NCI-H128 (cell line): ENCODE results near the gene NIT1.
A peak's percentile ranks its signal among the peaks of the same experiment; 100 is the strongest.

Experiments used
- DNase-seq: peaks from one replicate; lab custom pipeline; 2025; ENCODE audit not compliant: unreplicated experiment; lab: John Stamatoyannopoulos, UW

The NIT1 gene

DNA sequence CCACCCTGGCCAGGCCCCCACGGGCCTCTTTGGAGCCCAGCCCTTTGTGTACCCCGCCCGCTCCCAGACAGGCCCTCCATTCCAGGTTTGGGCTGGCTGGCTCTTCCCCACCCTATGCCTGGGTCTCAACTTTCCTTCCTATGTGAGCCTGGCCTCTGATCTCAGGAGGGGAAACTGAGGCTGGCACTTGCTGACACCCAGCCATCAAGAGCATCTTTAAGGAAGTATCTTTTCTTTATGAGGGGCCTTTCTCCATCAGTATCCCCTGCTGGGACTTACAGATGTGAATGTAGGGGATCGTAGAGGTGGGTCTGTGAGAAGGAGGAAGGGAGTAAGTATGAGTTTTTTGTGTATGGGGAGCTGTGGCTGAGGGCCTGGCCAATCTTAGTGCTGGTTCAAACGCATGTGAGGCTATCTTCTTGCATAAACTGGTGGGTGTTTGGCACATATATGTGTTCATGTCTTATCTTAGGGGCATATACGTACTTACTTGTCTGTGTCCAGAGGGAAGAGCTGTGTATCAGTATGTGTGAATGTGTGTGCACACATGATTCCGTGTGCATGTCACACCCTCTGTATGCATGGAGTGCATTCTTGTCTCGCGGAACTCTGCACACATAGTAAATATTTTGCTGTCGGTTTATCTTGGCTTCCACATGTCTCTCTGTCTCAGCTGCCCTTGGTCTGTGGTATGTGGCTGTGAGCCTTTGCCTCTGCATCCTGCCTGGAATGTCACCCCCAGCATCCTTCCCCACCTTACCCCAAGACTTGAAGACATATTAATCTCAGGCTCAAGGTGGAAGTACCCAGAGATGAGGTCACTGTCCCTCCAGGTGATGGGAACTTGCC, 33.9 kb upstream of the NIT1 start:
- no peak for DNase-seq

DNA sequence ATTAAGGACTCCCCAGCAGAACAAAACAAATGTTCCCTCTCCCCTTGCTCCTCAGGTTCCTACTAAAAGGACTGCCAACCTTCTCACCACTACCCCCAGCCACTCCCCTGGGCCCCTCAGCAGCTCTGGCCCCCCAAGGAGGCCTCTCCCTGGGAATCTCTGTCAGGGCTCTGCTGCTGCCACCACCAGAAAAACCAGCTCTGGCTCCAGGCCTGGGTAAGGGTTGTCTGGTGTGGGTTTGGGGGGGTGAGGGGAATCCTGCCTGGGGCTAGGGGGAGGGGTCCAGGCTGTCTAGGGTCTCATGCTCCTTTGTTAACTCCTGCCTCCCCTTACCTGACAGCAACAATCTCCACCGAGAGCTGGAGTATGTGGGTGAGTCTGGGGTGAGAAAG, 33.3 kb upstream of the NIT1 start:
- no peak for DNase-seq

DNA sequence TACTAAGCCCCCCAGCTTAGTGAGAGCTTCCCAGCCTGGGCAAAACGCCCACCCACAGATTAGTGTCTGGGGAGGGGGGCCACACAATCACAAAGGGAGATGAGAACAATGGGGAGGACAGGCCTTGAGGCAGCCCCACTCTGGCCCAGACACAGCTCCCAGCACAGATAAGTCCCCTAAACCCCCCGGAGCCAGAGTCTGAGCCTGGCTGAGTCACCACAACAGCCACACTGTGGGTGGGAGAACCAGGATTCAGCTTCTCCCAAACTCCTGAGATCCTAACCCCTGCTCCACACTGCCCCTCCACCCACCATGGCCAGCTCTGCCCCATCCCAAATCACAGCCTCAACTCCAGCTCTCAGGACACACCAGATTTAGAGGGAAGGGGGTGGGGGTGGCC, 32.7 kb upstream of the NIT1 start:
- no peak for DNase-seq

DNA sequence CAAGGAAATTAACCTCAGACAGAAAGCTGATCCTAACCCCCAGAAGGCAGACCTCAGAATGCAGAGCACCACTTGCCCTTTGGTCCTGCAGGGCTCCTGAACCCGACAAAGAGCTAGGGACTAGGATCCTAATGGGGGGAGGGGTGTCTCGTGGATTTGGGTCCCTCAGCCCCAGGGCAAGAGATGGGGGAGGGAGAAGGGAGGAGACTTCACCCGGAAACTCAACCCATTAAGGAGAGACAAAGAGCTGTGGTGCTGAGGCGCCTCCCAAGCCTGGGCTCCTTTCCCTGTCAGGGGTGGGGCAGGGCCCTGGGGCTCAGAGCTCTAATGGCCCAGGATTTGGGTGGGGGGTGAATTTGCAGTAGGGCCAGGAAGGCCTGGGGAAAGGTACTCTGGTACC, 31.4 kb upstream of the NIT1 start:
- DNase-seq = no peak

- no peak for DNase-seq
These were observed 29.3 kb upstream of the NIT1 start for GRCh38 chr1:161088587-161089110.

DNA sequence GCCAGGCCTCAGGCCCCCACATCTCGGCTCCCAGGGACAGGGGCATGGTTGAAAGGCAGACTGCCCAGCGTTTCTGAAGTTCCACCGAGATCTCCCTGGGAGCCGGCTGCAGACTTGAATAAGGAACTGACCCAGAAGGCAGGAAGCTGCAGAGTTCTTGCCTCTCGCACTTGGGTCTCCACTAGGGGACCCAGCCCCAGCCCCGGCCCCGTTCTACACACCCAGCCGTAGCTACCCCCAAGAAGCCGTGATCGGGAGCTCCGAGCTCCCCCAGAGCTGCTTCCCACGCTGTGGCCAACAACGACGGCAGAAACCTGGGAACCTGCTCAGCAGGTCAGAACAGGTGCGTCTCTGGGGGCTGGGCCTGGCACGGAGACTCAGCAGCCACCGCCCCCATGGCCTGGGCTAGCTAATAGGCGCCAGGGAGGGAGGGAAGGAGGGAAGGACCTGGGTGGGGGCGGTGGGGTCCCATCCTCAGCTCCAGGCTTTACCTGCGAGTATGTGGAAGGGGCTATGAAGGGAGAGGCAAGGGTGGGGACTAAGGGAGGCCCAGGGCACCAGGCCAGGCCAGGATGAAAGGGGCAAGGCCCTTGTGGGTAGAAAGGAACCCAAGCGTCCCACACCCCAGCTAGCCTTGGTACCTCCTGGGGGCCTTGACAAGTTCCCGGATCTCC, 28.5 kb upstream of the NIT1 start, which contains the start of gene NECTIN4:
Gene NECTIN4 (minus strand): TSS at position 308 of the 674 bp plus-strand sequence. CDS start 262 bp downstream, at position 46.
- no peak for DNase-seq

- DNase-seq = no peak
These were observed 28.0 kb upstream of the NIT1 start for GRCh38 chr1:161089938-161090337.

GRCh38 chr1:161090617-161091016, 27.3 kb upstream of the NIT1 start:
- DNase-seq = no peak

- DNase-seq = no peak
These were observed 26.8 kb upstream of the NIT1 start for GRCh38 chr1:161091093-161091492.

- no peak for DNase-seq
These were observed 26.0 kb upstream of the NIT1 start for GRCh38 chr1:161091796-161092507.

DNA sequence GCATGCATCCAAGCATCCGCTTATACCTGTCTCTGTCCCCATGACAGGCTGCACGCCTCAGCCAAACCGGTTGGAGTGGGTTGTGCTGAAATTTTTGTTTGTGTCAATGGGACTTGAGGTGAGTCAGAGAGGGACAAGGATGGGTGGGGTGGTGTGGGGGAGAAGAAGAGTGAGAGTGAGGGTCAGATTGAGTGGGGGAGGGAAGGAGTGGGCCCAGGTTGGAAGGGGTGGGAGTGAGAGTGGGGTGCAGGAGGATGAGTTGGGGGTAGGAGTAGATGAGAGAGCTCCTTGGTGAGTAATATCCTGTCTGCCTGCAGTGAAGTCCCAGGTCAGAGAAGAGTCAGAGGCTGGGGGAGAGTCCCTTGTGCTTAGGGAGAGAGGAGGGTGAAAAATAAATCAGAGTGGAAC, 25.3 kb upstream of the NIT1 start:
- DNase-seq = no peak

GRCh38 chr1:161094481-161094880, 23.4 kb upstream of the NIT1 start:
- DNase-seq = no peak

DNA sequence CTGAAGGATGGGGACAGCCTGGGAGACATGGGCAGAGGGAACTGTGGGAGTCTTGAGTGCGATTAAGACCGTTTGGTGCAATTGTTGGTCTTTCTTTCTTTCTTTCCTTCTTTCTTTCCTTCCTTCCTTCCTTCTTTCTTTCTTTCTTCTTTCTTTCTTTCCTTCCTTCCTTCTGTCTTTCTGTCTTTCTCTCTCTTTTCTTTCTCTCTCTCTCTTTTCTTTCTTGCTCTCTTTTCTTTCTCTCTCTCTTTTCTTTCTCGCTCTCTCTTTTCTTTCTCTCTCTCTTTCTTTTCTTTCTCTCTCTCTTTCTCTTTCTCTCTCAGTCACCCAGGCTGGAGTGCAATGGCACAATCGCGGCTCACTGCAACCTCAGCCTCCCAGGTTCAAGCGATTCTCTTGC, 22.7 kb upstream of the NIT1 start:
- no peak for DNase-seq

DNA sequence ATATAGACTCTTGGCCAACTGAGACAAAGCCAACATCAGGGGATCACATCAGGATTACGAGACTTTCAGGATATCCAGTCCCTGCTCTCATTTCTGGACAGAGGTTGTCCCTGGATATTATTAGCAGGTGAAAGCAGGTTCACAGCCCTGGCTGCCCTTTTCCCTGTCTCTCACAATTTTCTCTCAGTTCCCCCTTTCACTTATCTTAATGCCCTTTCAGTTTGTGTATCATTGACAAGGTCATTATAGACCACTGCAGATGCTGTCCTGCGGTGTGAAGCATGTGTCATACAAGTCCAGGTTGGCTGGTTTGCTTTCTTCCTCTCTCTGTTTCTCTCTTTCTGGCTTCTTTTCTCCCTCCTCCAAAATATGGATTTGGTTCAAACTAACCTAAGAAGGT, 21.9 kb upstream of the NIT1 start:
- DNase-seq = no peak

DNA sequence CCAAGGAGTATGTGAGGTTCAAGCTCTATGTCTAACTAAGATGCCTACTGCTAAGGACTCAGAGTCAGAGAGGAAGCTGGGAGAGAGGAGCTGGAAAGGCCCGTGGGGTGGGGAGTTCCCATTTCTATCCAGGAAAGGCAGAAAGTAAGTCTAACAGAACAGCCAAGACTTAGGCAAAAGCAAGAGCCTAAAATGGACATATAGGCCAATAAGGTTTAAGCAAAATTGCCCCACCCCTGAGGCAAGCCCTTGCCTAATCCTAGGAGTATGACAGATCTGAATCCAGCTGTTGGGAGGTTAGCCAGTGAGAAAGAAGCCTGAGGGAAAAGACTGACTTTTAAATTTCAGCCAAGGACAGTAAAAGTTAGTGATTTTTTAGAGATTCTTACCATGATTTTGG, 21.4 kb upstream of the NIT1 start:
- DNase-seq = no peak

DNA sequence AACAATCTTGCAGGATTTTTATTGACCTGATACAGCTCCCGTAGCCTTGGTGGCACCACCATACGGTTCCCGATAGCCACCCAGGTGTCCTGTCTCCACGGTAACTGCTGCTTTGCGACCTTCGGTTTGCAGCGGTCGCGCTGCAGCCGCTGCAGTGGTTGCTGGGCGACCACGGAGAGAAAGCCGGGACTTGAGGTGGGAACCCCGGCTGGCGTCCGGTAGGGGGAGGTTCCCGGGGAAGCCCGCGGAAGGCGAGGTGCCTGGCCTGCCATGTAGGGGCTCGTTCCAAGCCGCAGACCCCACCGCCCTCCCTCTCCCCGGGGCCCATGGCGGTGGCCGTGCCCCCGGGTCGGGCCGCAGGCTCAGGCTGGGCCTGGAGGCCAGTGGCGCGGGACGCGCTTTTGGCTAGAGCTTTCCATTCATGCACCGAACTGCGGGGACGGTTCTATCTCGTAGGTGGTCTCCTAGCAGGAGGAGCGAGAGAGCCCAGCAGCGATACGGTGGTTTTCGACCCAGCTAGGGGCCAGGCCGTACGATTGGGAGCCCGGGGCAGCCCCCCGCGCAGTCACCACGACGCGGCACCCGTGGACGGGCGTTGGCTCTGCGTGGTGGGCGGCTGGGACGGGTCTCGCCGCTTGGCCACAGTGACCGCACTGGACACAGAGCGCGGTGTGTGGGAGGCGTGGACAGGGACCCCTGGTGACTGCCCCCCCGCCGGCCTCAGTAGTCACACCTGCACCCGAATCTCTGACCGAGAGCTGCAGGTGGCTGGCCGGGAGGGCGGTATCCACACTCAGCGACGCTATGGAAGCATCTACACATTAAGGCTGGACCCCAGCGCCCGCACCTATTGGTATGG, 19.5 kb upstream of the NIT1 start, which contains the start of gene KLHDC9:
Gene KLHDC9 (plus strand): TSS at position 152 of the 859 bp plus-strand sequence. CDS start 175 bp downstream, at position 327.
- peak; percentile 80 for DNase-seq

GRCh38 chr1:161099090-161099802, 18.7 kb upstream of the NIT1 start:
- DNase-seq = no peak

- DNase-seq = no peak
These were observed 17.3 kb upstream of the NIT1 start for GRCh38 chr1:161100556-161100955.

DNA sequence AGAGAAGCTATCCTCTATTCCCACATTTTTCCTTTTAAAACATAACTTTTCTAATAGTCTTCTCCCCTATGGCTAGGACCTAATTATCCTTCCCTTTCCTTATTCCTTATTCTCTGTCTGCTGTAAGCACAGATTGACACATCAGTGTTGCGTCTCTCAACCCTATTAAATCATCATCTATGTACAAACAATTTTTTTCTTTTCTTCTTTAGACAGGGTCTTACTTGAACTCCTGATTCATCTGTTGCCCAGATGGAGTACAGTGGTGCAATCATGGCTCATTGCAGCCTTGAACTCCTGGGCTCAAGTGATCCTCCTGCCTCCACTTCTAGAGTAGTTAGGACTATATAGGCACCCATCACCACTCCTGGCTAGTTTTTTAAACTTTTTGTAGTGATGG, 11.5 kb upstream of the NIT1 start:
- DNase-seq = no peak

DNA sequence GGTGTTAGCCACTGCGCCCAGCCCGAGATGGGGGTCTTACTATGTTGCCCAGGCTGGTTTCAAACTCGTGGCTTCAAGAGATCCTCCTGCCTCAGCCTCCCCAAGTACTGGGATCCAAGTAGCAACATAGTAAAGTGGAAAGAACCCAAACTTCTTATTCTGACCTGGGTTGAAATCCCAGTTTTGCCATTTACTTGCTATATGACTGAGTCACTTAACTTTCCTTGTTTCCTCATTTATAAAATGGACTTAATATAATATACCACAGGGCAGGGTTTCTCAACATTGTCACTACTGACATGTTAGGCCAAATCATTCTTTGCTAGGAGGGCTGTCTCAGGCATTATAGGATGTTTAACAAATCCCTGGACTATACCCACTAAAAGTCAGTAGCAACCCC, 6.8 kb upstream of the NIT1 start:
- DNase-seq = no peak
